ENCODE measurements around the gene MAN1A2. TPM values are rescaled to one million over a fixed set of nuclear protein-coding genes. Genes with fewer than 3 reads are reported as not detected.
A peak's percentile ranks its signal among the peaks of the same experiment; 100 is the strongest.

Gene MAN1A2
- total and polyA plus RNA-seq, 9 of the 15 experiments (the other 6 are each of a cell fraction or from before 2014, with no cell fraction given), result 4.2 to 38.4 (median 18.7) TPM

GRCh38 chr1:117339866-117340700 lies 27.2 kb upstream of the MAN1A2 start (continued):
- TF ChIP-seq CEBPB (tag; IDR thresholded peaks at IDR 0.05) (peak; percentile 85), ZNF644 (tag; IDR thresholded peaks at IDR 0.05; ENCODE audit: low read depth) (peak; percentile 80; the same call in 1 of the 2 replicates), ETS2 (tag; IDR thresholded peaks at IDR 0.05; ENCODE audit: borderline replicate concordance, poor library complexity, severe bottlenecking) (no peak), ZNF282 (CRISPR knock-in tag; IDR thresholded peaks at IDR 0.05) (no peak), SNIP1 (IDR thresholded peaks at IDR 0.05; ENCODE audit: low read depth) (no peak), ADNP (tag; IDR thresholded peaks at IDR 0.05) (no peak), CTBP1 (IDR thresholded peaks at IDR 0.05; ENCODE audit: borderline replicate concordance) (peak; percentile 68; the same call in 1 of the 2 replicates), SOX6 (IDR thresholded peaks at IDR 0.05) (peak; percentile 52; the same call in 1 of the 2 replicates), NFIX (CRISPR knock-in tag; IDR thresholded peaks at IDR 0.05; ENCODE audit: low read depth) (no peak), ZNF551 (CRISPR knock-in tag; IDR thresholded peaks at IDR 0.05) (no peak), E2F4 (CRISPR knock-in tag; IDR thresholded peaks at IDR 0.05; ENCODE audit: low read depth) (no peak), JUND (IDR thresholded peaks at IDR 0.05; ENCODE audit: borderline replicate concordance, low read depth, low read length) (peak; percentile 74), JUND (tag; IDR thresholded peaks at IDR 0.05; ENCODE audit: borderline replicate concordance, low read depth, low read length) (peak; percentile 88), RFX5 (IDR thresholded peaks at IDR 0.05; ENCODE audit: low read depth, low read length) (no peak), TRIM25 (IDR thresholded peaks at IDR 0.05; ENCODE audit: borderline replicate concordance) (no peak), KLF1 (tag; IDR thresholded peaks at IDR 0.05) (0 out of 2 replicates have a peak, but pooled peaks have one; percentile 19), PHF20 (IDR thresholded peaks at IDR 0.05; ENCODE audit: partially characterized antibody) (peak; percentile 84), HMGXB4 (CRISPR knock-in tag; IDR thresholded peaks at IDR 0.05) (no peak)
- TF ChIP-seq, protein P1, sequence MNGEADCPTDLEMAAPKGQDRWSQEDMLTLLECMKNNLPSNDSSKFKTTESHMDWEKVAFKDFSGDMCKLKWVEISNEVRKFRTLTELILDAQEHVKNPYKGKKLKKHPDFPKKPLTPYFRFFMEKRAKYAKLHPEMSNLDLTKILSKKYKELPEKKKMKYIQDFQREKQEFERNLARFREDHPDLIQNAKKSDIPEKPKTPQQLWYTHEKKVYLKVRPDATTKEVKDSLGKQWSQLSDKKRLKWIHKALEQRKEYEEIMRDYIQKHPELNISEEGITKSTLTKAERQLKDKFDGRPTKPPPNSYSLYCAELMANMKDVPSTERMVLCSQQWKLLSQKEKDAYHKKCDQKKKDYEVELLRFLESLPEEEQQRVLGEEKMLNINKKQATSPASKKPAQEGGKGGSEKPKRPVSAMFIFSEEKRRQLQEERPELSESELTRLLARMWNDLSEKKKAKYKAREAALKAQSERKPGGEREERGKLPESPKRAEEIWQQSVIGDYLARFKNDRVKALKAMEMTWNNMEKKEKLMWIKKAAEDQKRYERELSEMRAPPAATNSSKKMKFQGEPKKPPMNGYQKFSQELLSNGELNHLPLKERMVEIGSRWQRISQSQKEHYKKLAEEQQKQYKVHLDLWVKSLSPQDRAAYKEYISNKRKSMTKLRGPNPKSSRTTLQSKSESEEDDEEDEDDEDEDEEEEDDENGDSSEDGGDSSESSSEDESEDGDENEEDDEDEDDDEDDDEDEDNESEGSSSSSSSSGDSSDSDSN (IDR thresholded peaks at IDR 0.05; ENCODE audit: borderline replicate concordance in 1 of 2, low read depth in 2 of 2, low read length in 2 of 2), result no peak

Data from K562 (cell line).